T-helper 1 cell treated with Interleukin-12 subunit alpha and Interleukin-12 subunit beta and Interleukin-4 antibody, amounts not matched to agents 30 ng/mL and 1 ng/mL, for 36 hours (primary cell): ENCODE measurements around the gene LRRC49. TPM values are rescaled to one million over a fixed set of nuclear protein-coding genes. Genes with fewer than 3 reads are reported as not detected.
"Not testable (repeated sequence)": the region's sequence is repeated elsewhere in the genome, so short reads cannot be mapped to it uniquely, and the experiment has no call there.

ENCODE experiments used
- intact Hi-C: fragments of 100-400 bp; cut with micrococcal nuclease; formaldehyde crosslinking; loops from one replicate; pipeline ENCODE4 v1.15.1; 2024
- total RNA-seq: library from RNA; stranded (reverse); gene quantifications from 2 replicates; pipeline ENCODE4 v1.2.3, GENCODE V29; 2022

Gene LRRC49
- total RNA-seq, 1 donor from 2014 or later: not detected

GRCh38 chr15:70920981-70921696, 28.5 kb downstream of the LRRC49 start:
- intact Hi-C loops: no loop called here

- intact Hi-C loops: no loop called here
These were observed 29.5 kb downstream of the LRRC49 start for GRCh38 chr15:70922119-70922518.

GRCh38 chr15:70923311-70924080, 30.9 kb downstream of the LRRC49 start:
- intact Hi-C loops: no loop called here

GRCh38 chr15:70926914-70927313, 34.3 kb downstream of the LRRC49 start:
- intact Hi-C loops: not testable (repeated sequence)

- intact Hi-C loops: no loop called here
These were observed 39.2 kb downstream of the LRRC49 start for GRCh38 chr15:70931821-70932220.

GRCh38 chr15:70932397-70932796, 39.8 kb downstream of the LRRC49 start:
- intact Hi-C loops: no loop called here

- intact Hi-C loops: no loop called here
These were observed 40.8 kb downstream of the LRRC49 start for GRCh38 chr15:70933411-70933810.

GRCh38 chr15:70935631-70936030, 43.0 kb downstream of the LRRC49 start:
- intact Hi-C loops: no loop called here

GRCh38 chr15:70936326-70936725, 43.7 kb downstream of the LRRC49 start:
- intact Hi-C loops: no loop called here

- intact Hi-C loops: not testable (repeated sequence)
These were observed 50.7 kb downstream of the LRRC49 start for GRCh38 chr15:70943285-70943684.

GRCh38 chr15:70947351-70948335, 55.0 kb downstream of the LRRC49 start:
- intact Hi-C loops: no loop called here

GRCh38 chr15:70950953-70951352, 58.3 kb downstream of the LRRC49 start:
- intact Hi-C loops: no loop called here

GRCh38 chr15:70954171-70954570, 61.5 kb downstream of the LRRC49 start:
- intact Hi-C loops: no loop called here

GRCh38 chr15:70954733-70955132, 62.1 kb downstream of the LRRC49 start:
- intact Hi-C loops: no loop called here

GRCh38 chr15:70955151-70955550, 62.5 kb downstream of the LRRC49 start:
- intact Hi-C loops: no loop called here

GRCh38 chr15:70956201-70956995, 63.8 kb downstream of the LRRC49 start:
- intact Hi-C loops: no loop called here

- intact Hi-C loops: no loop called here
These were observed 69.5 kb downstream of the LRRC49 start for GRCh38 chr15:70962084-70962483.

GRCh38 chr15:70963199-70963598, 70.6 kb downstream of the LRRC49 start:
- intact Hi-C loops: no loop called here

GRCh38 chr15:70964058-70964457, 71.4 kb downstream of the LRRC49 start:
- intact Hi-C loops: no loop called here

GRCh38 chr15:70964686-70965085, 72.1 kb downstream of the LRRC49 start:
- intact Hi-C loops: no loop called here

- intact Hi-C loops: no loop called here
These were observed 75.0 kb downstream of the LRRC49 start for GRCh38 chr15:70967646-70968045.
